HUES6 (cell line): ENCODE measurements around the gene AMZ2.
"Not testable (repeated sequence)": the region's sequence is repeated elsewhere in the genome, so short reads cannot be mapped to it uniquely, and the experiment has no call there.

Experiments used
- H3K27ac ChIP-seq: 2 replicates; pipeline ENCODE4 v1.7.0; 2013; ENCODE audit warnings: low read depth, mild to moderate bottlenecking, low read length, inconsistent platforms
- H3K27me3 ChIP-seq: 2 replicates; pipeline ENCODE4 v1.6.1; 2013; ENCODE audit warnings: low read length; ENCODE audit not compliant: control insufficient read depth, insufficient read depth
- H3K36me3 ChIP-seq: 2 replicates; pipeline ENCODE4 v1.6.1; 2013; ENCODE audit warnings: low read length; ENCODE audit not compliant: control insufficient read depth, insufficient read depth
- H3K4me1 ChIP-seq: 2 replicates; pipeline ENCODE4 v1.6.1; 2013; ENCODE audit warnings: low read length; ENCODE audit not compliant: control insufficient read depth, insufficient read depth
- H3K4me3 ChIP-seq: 2 replicates; pipeline ENCODE4 v1.5.1; 2013; ENCODE audit warnings: low read depth, low read length
- H3K9ac ChIP-seq: one replicate; pipeline ENCODE4 v1.6.1; 2013; ENCODE audit warnings: mild to moderate bottlenecking, low read length
- H3K9me3 ChIP-seq: 2 replicates; pipeline ENCODE4 v1.6.1; 2013; ENCODE audit warnings: low read depth, low read length; ENCODE audit not compliant: control insufficient read depth, insufficient read depth

The AMZ2 gene

DNA sequence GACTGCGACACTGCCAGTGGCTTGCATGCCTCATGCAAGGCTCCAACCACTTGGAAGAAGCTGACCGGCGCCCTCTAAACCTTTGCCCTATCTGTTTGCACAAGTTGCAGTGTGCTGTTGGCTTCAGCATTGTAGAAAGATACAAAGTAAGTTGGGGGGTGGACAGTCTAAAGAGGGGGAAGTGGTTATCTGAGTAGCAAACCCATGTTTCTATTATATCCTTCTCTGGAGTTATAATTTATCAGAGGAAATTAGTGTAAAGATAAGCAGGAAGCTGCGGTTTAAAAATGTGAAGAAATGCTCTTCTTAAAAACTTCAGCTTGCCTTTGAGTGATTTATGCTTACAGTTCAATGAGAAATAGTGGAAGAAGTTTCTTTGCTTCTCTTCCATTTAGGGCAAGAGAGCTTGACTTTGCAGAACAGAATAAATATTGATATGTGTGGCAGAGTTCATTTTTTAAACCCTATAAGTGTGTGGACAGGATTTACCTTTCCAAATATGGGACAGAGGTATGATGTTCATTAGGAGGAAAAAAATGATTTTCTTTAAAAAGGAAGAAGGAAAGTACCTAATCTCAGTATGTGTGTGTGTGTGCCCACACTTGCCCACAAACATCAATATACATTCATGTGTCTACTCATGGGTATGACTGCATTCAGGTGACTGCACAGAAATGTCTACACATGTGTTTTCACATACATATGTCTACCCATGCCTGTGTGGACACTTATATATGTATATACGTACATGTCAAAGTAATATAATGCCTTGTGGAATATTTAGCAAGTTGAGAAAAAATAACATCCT lies 8.1 kb downstream of the AMZ2 start:
- Histone ChIP-seq H3K4me3 (no peak overlapping the region), H3K4me1 (no peaks in the 10 kb centered on the region), H3K27me3 (no peaks in the 10 kb centered on the region), H3K9me3 (no peaks in the 10 kb centered on the region), H3K27ac (no peak overlapping the region), H3K36me3 (peaks cover 48% of the 10 kb centered on the region), H3K9ac (no peak overlapping the region)

DNA sequence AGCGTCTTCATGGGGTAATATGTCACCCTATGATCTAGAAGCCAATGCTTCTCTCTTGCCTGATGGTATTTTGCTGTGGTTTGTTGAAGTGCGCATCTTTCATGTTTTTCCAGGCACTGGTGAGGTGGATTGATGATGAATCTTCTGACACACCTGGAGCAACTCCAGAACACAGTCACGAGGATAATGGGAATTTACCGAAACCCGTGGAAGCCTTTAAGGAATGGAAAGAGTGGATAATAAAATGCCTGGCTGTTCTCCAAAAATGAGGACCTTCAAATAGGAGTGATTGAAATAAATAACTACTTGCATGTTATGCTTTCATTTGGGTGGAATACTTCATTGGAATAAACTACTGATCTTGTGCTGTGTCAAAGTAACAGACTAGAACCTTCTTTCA lies 8.9 kb downstream of the AMZ2 start:
- H3K4me1 ChIP-seq, H3K9me3 ChIP-seq, H3K9ac ChIP-seq, H3K27me3 ChIP-seq, H3K27ac ChIP-seq, H3K4me3 ChIP-seq: not testable (repeated sequence)
- peaks cover 44% of the 10 kb centered on the region for H3K36me3 ChIP-seq

DNA sequence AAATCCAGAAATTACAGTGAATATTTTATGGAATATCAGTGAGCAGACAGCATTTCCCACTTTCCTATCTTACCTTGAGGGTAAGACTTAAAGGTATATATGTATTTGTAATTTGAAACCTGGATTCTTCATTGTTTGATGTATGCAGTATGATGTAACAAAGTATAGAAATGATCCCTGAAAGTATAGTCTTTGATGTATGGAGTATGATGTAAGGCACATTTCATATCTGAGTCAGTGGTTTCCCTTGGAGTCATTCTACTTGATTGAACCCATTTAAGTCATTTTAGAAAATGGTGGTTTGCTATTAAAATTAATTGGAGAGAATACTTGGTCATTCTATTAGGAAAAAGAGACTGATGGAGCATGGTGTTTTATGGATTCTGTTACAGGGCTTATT lies 10.1 kb downstream of the AMZ2 start:
- Histone ChIP-seq H3K27ac (no peak overlapping the region), H3K4me3 (no peak overlapping the region), H3K9ac (no peak overlapping the region), H3K4me1 (no peaks in the 10 kb centered on the region), H3K9me3 (no peaks in the 10 kb centered on the region), H3K27me3 (no peaks in the 10 kb centered on the region), H3K36me3 (peaks cover 34% of the 10 kb centered on the region)

DNA sequence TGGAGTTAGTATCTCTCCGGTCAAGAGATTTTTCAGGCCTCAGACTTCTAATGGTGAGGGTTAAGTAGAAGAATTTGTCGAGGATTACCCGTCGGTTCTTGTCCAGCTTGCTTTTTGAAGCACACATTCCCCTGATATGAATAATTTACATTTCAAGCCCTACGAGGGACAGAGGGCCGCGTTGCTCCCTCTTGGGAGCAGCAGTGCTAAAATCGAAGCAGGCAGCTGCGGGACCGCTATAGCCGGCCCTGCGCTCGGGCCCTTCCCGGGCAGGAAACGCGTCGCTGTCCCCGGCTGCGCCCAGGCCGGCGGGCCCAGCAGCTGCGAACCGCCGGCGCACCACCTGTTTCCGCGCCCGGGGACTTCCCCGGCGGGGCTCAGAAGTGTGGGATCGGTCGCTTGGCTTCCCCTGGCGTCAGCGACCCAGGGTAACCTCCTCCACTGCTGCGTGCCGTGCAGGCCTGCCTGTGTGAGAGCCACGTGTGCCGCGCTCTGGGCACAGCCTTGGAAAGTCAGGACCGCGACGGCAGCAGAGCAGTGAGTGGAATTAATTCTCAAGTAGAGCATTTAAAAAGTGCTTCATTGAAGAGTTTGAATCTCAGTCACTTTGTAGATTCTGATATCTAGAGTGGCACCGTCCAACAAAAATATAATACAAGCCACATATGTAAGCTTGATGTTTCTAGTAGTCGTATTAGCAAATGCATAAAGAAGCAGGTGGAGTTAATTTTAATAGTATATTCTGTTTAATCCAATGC lies 11.2 kb downstream of the AMZ2 start:
- not testable (repeated sequence) for H3K27ac ChIP-seq, H3K27me3 ChIP-seq, H3K4me1 ChIP-seq, H3K9me3 ChIP-seq
- H3K4me3 ChIP-seq, result peak overlapping the region; percentile 53
- peaks cover 27% of the 10 kb centered on the region for H3K36me3 ChIP-seq
- peak overlapping the region; percentile 48 for H3K9ac ChIP-seq

DNA sequence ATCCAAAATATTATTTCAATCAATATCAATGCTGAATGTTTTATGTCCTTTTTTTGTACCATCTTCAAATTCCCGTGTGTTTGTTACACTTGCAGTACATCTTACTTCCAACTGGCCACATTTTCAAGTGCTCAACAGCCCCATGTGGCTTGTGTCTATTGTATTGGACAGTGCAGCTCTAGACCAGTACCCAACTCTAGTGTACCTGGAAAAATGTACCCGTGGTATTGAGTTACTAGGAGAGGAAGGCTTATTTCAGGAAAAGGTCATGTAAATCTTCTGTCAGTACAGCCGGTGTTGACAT lies 11.8 kb downstream of the AMZ2 start:
- H3K4me1 ChIP-seq, H3K27ac ChIP-seq, H3K27me3 ChIP-seq, H3K9me3 ChIP-seq, H3K9ac ChIP-seq: not testable (repeated sequence)
- Histone ChIP-seq H3K4me3 (peak overlapping the region; percentile 42), H3K36me3 (peaks cover 21% of the 10 kb centered on the region)

DNA sequence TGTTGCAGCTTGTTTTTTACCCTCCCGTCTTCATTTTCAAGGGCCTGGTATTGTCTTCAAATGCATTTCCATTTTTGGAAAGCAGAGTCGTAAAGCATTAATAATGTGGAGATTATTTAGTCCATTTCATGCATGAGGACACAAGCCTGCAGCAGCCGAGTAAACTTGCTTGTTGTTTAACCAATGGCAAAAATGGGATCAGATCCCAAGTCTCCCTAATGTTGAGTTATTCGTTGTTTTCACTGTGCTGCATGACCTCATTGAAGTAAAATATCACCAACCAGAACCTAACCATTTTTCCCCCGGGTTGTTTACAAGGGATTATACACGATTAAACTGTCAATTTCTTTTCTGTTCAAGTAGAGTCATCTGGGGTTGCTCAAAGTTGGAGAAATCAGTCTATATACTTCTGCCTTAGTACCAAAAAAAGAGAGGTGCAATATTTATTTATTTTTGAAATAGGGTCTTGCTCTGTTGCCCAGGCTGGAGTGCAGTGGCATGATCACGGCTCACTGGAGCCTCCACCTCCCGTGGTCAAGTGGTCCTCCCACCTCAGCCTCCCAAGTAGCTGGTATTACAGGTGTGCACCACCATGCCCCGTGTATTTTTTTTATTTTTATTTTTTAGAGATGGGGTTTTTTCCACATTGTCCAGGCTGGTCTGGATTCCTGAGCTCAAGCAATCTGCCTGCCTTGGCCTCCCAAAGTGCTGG lies 12.4 kb downstream of the AMZ2 start:
- Histone ChIP-seq H3K4me1 (no peaks in the 10 kb centered on the region), H3K4me3 (no peak overlapping the region), H3K27ac (no peak overlapping the region), H3K36me3 (peaks cover 16% of the 10 kb centered on the region), H3K9ac (no peak overlapping the region), H3K9me3 (no peaks in the 10 kb centered on the region), H3K27me3 (no peaks in the 10 kb centered on the region)

DNA sequence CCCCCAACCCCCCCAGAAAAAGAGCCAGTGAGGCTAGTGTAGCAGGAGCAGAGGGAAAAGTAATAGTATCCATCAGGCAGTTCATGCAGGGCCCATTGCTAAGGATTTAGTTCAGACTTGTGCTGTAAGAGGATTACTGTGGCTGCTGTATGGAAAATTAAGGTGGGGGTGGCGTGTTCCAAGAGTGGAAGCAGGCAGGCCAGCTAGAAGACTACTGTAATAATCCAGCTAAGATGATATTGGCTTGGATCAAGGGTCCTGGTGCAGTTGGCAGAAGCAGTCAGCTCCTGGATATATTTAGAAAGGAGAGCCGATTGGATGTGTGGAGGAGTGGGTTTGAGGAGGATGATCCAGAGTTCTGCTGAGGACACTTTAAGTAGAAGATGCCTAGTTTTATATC lies 14.6 kb downstream of the AMZ2 start:
- H3K9ac ChIP-seq, H3K27me3 ChIP-seq, H3K4me1 ChIP-seq, H3K4me3 ChIP-seq, H3K9me3 ChIP-seq, H3K36me3 ChIP-seq, H3K27ac ChIP-seq: not testable (repeated sequence)

DNA sequence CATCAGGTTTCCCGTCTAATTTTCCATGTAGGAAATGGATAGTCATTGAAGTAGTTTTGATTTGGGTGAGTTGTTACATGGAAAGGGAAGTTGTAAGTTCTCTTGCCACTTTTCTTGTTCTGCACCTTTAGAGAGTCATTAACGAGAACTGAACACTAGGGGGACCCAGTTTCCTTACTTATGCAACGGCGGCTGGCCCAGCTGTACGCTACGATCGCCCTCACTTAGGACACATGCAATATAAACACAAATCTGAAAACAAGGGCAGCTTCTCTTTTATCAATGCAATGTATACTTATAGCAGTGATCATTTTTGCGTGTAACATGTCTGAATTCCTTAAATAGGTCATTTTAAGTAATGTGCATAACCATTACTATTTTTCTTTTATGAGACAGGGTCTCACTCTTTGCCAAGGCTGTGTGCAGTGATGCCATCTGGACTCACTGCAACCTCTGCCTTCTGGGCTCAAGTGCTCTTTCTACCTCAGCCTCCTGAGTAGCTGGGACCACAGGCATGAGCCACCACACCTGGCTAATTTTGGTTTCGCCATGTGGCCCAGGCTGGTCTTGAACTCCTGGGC lies 15.3 kb downstream of the AMZ2 start:
- H3K9ac ChIP-seq, H3K9me3 ChIP-seq, H3K36me3 ChIP-seq, H3K27me3 ChIP-seq, H3K27ac ChIP-seq, H3K4me1 ChIP-seq, H3K4me3 ChIP-seq: not testable (repeated sequence)

DNA sequence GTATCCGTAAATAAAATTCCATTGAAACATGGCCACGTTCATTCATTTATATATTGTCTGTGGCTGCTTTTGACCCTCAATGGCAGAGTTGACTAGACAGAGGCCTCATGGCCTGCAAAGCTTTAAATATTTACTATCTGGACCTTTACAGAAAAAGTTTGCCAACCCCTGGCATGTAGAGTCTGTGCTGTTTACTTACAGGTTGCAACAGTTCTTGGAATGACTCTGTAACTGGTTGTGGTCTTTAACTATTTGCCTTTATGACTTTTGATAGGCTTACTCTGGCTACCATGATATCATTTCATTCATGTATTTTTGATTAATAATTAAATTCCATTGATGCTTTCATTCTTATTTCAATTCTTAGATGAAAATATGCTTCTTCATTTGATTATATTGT lies 18.0 kb downstream of the AMZ2 start:
- not testable (repeated sequence) for H3K9ac ChIP-seq, H3K36me3 ChIP-seq, H3K4me1 ChIP-seq, H3K27me3 ChIP-seq, H3K27ac ChIP-seq, H3K4me3 ChIP-seq, H3K9me3 ChIP-seq

DNA sequence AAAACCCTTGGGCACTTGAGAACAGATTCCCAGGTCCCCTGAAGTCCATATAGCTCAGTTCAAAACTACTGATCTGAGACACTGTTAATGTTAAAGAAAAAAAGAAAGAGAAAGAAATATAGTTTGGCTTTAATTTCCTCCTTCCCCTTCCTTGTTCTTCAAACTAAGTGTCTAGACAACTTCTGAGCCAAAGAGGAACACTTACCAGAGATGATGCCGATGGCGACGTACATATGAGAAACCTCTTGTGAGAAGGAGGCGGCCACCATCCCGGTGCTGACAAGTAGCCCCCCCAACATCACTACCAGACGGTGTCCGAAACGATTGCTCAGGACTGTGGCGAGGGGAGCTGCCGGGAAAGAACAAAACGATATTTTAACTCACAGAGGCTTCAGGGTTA lies 25.9 kb downstream of the AMZ2 start:
- Histone ChIP-seq H3K4me3 (no peak overlapping the region), H3K9ac (no peak overlapping the region), H3K36me3 (no peaks in the 10 kb centered on the region), H3K4me1 (no peaks in the 10 kb centered on the region), H3K9me3 (peaks cover 10% of the 10 kb centered on the region), H3K27me3 (no peaks in the 10 kb centered on the region), H3K27ac (no peak overlapping the region)

DNA sequence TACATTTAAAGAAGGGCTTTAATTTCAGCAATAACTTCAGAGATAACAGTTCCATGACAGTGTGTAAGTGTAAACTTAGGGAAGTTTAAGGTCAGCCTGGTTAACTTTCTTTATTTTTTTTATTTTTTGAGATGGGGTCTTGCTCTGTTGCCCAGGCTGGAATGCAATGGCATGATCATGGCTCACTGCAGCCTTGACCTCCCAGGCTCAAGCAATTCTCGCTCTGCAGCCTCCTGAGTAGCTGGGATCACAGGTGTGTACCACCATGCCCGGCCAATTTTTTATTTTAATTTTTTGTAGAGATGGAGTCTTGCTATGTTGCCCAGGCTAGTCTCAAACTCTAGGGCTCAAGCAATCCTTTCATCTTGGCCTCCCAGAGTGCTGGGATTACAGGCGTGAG lies 28.5 kb downstream of the AMZ2 start:
- H3K9ac ChIP-seq, H3K4me3 ChIP-seq, H3K36me3 ChIP-seq, H3K27ac ChIP-seq, H3K4me1 ChIP-seq, H3K27me3 ChIP-seq: not testable (repeated sequence)
- H3K9me3 ChIP-seq, result peaks cover 15% of the 10 kb centered on the region
